ENCODE data around the gene GEMIN4. TPM values are rescaled to one million over a fixed set of nuclear protein-coding genes. Genes with fewer than 3 reads are reported as not detected.
"Not testable (repeated sequence)": the region's sequence is repeated elsewhere in the genome, so short reads cannot be mapped to it uniquely, and the experiment has no call there.

GEMIN4 gene
- total and polyA plus RNA-seq, 4 donors: 8.1 to 15.8 (median 14.5) TPM

GRCh38 chr17:794876-795275 is 42.8 kb upstream of the GEMIN4 start:
- no peaks in the 10 kb centered on the region for H3K27me3 ChIP-seq (ENCODE audit: control insufficient read depth, insufficient read depth, low read length)
- no peaks in the 10 kb centered on the region for H3K9me3 ChIP-seq (ENCODE audit: control insufficient read depth, insufficient read depth, low read length)
- peaks cover 27% of the 10 kb centered on the region for H3K4me1 ChIP-seq (ENCODE audit: control insufficient read depth, insufficient read depth, low read length)
- peak overlapping the region; percentile 49 for H3K27ac ChIP-seq (ENCODE audit: low read depth, low read length)
- 6% methylated on average over 12 of the region's 18 CpGs for WGBS (ENCODE audit: insufficient coverage)
- H3K4me3 ChIP-seq (ENCODE audit: low read depth, low read length): peak overlapping the region; percentile 14
- peak; percentile 63 to 98 (median 84) for DNase-seq (ENCODE audit: low read depth in 4 of 6, low spot score in 6 of 6)
- peaks cover 64% of the 10 kb centered on the region for H3K36me3 ChIP-seq (ENCODE audit: control insufficient read depth, insufficient read depth, low read length)

DNA sequence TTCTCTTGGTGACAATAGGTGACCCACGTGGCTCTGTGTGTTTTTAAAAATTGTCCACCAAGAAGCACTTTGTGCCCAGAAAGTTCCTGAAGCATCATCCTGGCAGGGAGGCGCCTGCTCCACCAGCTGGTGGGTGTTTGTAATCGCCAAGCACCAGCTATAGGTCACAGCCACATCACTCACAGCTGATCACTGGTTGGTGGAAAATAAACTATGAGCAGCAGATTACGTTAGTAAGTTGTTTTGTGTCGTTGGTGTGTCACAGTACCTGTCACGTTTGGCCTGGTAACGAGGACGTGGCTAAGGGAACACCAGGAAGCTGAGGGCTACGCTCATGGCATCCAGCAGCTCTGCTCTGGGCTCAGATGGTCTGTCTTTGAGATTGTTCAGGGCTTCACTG is 40.2 kb upstream of the GEMIN4 start:
- H3K27me3 ChIP-seq (ENCODE audit: control insufficient read depth, insufficient read depth, low read length): no peaks in the 10 kb centered on the region
- H3K27ac ChIP-seq (ENCODE audit: low read depth, low read length): no peak overlapping the region
- peaks cover 72% of the 10 kb centered on the region for H3K36me3 ChIP-seq (ENCODE audit: control insufficient read depth, insufficient read depth, low read length)
- DNase-seq (ENCODE audit: low read depth in 4 of 6, low spot score in 6 of 6): no peak
- H3K4me1 ChIP-seq (ENCODE audit: control insufficient read depth, insufficient read depth, low read length): peaks cover 24% of the 10 kb centered on the region
- 90% methylated on average over 7 of the region's 9 CpGs for WGBS (ENCODE audit: insufficient coverage)
- H3K4me3 ChIP-seq (ENCODE audit: low read depth, low read length): no peak overlapping the region
- H3K9me3 ChIP-seq (ENCODE audit: control insufficient read depth, insufficient read depth, low read length): no peaks in the 10 kb centered on the region

- H3K27me3 ChIP-seq (ENCODE audit: control insufficient read depth, insufficient read depth, low read length): no peaks in the 10 kb centered on the region
- no peaks in the 10 kb centered on the region for H3K9me3 ChIP-seq (ENCODE audit: control insufficient read depth, insufficient read depth, low read length)
- no peak for DNase-seq (ENCODE audit: low read depth in 4 of 6, low spot score in 6 of 6)
- H3K4me3 ChIP-seq (ENCODE audit: low read depth, low read length): no peak overlapping the region
- peaks cover 71% of the 10 kb centered on the region for H3K36me3 ChIP-seq (ENCODE audit: control insufficient read depth, insufficient read depth, low read length)
- peaks cover 24% of the 10 kb centered on the region for H3K4me1 ChIP-seq (ENCODE audit: control insufficient read depth, insufficient read depth, low read length)
- no peak overlapping the region for H3K27ac ChIP-seq (ENCODE audit: low read depth, low read length)
- WGBS (ENCODE audit: insufficient coverage): 92% methylated on average over 14 of the region's 19 CpGs
Observed at GRCh38 chr17:791829-792228, 39.8 kb upstream of the GEMIN4 start.

DNA sequence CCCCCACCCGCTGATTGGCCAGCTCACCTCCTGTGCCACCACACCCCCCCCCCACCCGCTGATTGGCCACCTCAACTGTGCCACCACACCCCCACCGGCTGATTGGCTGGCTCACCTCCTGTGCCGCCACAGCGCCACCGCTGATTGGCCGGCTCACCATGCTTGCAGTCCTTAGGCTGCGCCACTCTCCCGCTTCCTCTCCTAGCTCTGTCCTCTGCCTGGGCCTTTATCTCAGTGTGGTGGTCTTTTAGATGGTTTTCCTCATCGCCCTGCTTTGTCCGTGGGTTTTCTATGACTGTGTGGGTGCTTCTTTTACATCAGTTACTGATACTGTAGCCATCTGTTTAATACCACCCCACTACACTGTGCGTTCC is 38.8 kb upstream of the GEMIN4 start:
- H3K9me3 ChIP-seq (ENCODE audit: control insufficient read depth, insufficient read depth, low read length); H3K27ac ChIP-seq (ENCODE audit: low read depth, low read length); H3K27me3 ChIP-seq (ENCODE audit: control insufficient read depth, insufficient read depth, low read length): not testable (repeated sequence)
- Histone ChIP-seq H3K4me1 (ENCODE audit: control insufficient read depth, insufficient read depth, low read length) (peaks cover 24% of the 10 kb centered on the region), H3K4me3 (ENCODE audit: low read depth, low read length) (peak overlapping the region; percentile 16), H3K36me3 (ENCODE audit: control insufficient read depth, insufficient read depth, low read length) (peaks cover 66% of the 10 kb centered on the region)
- no CpG with 5 or more reads among the region's 12 CpGs for WGBS (ENCODE audit: insufficient coverage)
- DNase-seq (ENCODE audit: low read depth in 4 of 6, low spot score in 6 of 6): peak in 1 of 6 donors; percentile 86

DNA sequence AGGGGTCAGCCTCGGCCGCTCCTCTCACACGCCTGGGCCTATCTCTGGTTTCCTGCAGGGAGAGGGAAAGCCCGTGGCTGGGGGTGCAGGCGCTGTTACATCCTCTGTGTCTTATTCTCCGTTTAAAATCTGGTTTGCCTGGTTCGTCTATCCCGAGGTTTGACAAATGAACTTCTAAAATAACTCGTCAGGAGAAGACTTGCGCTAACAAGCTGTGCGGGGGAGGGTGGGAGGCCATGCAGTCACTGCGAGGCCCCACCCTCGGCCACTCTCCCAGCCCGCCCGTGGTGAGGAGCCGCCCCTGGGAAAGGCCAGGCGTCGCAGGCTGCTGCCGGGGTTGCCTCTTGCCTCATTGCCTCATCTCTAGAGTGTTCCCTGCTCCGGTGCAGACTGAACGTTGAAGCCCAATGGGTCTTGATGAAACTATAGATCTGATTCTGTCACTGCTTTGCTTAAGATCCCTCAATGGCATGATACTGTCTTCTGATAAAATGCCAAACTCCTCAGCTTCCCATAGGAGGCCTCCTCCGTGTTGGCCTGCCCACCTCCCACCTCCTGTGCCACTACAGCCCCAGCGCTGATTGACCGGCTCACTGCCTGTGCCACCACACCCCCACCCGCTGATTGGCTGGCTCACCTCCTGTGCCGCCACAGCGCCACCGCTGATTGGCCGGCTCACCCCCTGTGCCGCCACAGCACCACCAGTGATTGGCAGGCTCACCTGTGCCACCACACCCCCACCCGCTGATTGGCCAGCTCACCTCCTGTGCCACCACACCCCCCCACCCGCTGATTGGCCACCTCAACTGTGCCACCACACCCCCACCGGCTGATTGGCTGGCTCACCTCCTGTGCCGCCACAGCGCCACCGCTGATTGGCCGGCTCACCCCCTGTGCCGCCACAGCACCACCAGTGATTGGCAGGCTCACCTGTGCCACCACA is 38.1 kb upstream of the GEMIN4 start:
- Histone ChIP-seq H3K4me1 (ENCODE audit: control insufficient read depth, insufficient read depth, low read length) (peaks cover 18% of the 10 kb centered on the region), H3K36me3 (ENCODE audit: control insufficient read depth, insufficient read depth, low read length) (peaks cover 60% of the 10 kb centered on the region)
- H3K27ac ChIP-seq (ENCODE audit: low read depth, low read length); H3K4me3 ChIP-seq (ENCODE audit: low read depth, low read length); H3K27me3 ChIP-seq (ENCODE audit: control insufficient read depth, insufficient read depth, low read length); H3K9me3 ChIP-seq (ENCODE audit: control insufficient read depth, insufficient read depth, low read length): not testable (repeated sequence)
- DNase-seq (ENCODE audit: low read depth in 4 of 6, low spot score in 6 of 6): peak in 2 of 6 donors; percentile 56 to 92
- WGBS (ENCODE audit: insufficient coverage): 46% methylated on average over 29 of the region's 38 CpGs

GRCh38 chr17:789160-789840 is 37.2 kb upstream of the GEMIN4 start:
- Histone ChIP-seq H3K4me1 (ENCODE audit: control insufficient read depth, insufficient read depth, low read length) (peaks cover 11% of the 10 kb centered on the region), H3K27ac (ENCODE audit: low read depth, low read length) (no peak overlapping the region), H3K27me3 (ENCODE audit: control insufficient read depth, insufficient read depth, low read length) (no peaks in the 10 kb centered on the region), H3K36me3 (ENCODE audit: control insufficient read depth, insufficient read depth, low read length) (peaks cover 60% of the 10 kb centered on the region), H3K9me3 (ENCODE audit: control insufficient read depth, insufficient read depth, low read length) (no peaks in the 10 kb centered on the region), H3K4me3 (ENCODE audit: low read depth, low read length) (no peak overlapping the region)
- WGBS (ENCODE audit: insufficient coverage): 83% methylated on average over 2 of the region's 14 CpGs
- no peak for DNase-seq (ENCODE audit: low read depth in 4 of 6, low spot score in 6 of 6)

DNA sequence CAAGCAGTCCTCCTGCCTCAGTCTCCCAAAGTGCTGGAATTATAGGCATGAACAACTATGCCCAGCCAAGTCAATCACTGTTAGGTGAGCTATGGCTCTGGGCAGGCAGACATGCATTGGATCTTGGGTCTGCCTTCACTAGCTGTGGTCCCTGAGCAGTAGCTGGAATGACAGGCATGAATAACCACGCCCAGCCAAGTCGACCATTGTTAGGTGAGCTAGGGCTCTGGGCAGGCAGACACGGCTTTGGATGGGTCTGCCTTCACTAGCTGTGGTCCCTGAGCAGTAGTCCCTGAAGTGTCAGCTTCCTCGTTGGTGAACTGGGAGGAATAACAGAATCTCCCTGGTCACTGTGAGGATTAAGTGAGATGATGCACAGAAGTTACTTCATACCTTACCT is 36.5 kb upstream of the GEMIN4 start:
- 84% methylated on average over 3 of the region's 4 CpGs for WGBS (ENCODE audit: insufficient coverage)
- peaks cover 6% of the 10 kb centered on the region for H3K4me1 ChIP-seq (ENCODE audit: control insufficient read depth, insufficient read depth, low read length)
- DNase-seq (ENCODE audit: low read depth in 4 of 6, low spot score in 6 of 6): no peak
- H3K9me3 ChIP-seq (ENCODE audit: control insufficient read depth, insufficient read depth, low read length): no peaks in the 10 kb centered on the region
- H3K27ac ChIP-seq (ENCODE audit: low read depth, low read length): no peak overlapping the region
- H3K36me3 ChIP-seq (ENCODE audit: control insufficient read depth, insufficient read depth, low read length): peaks cover 55% of the 10 kb centered on the region
- H3K4me3 ChIP-seq (ENCODE audit: low read depth, low read length): no peak overlapping the region
- H3K27me3 ChIP-seq (ENCODE audit: control insufficient read depth, insufficient read depth, low read length): no peaks in the 10 kb centered on the region

DNA sequence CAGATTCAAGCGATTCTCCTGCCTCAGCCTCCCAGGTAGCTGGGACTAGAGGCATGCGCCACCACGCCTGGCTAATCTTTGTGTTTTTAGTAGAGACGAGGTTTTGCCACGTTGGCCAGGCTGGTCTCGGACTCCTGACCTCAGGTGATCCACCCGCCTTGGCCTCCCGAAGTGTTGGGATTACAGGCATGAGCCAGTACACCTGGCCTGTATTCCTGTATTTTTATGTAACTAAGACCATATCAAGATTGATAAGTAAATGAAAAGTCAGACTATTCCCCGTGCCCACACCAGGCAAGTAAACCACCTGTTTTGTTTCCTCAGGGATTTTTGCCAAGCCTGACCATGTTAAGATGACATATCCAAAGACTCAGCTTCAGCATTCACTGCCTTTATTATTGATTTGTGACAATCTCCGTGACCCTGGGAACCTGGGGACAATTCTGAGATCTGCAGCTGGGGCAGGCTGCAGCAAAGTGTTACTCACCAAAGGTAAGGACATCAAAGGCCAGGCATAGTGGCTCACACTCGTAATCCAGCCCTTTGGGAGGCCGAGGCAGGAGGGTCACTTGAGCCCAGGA is 35.7 kb upstream of the GEMIN4 start:
- Histone ChIP-seq H3K27me3 (ENCODE audit: control insufficient read depth, insufficient read depth, low read length) (no peaks in the 10 kb centered on the region), H3K4me3 (ENCODE audit: low read depth, low read length) (no peak overlapping the region), H3K27ac (ENCODE audit: low read depth, low read length) (no peak overlapping the region), H3K9me3 (ENCODE audit: control insufficient read depth, insufficient read depth, low read length) (no peaks in the 10 kb centered on the region), H3K4me1 (ENCODE audit: control insufficient read depth, insufficient read depth, low read length) (peaks cover 11% of the 10 kb centered on the region), H3K36me3 (ENCODE audit: control insufficient read depth, insufficient read depth, low read length) (peaks cover 46% of the 10 kb centered on the region)
- DNase-seq (ENCODE audit: low read depth in 4 of 6, low spot score in 6 of 6): no peak
- 100% methylated on average over 4 of the region's 12 CpGs for WGBS (ENCODE audit: insufficient coverage)

- not testable (repeated sequence) for DNase-seq (ENCODE audit: low read depth in 4 of 6, low spot score in 6 of 6); H3K27me3 ChIP-seq (ENCODE audit: control insufficient read depth, insufficient read depth, low read length); H3K4me3 ChIP-seq (ENCODE audit: low read depth, low read length); H3K27ac ChIP-seq (ENCODE audit: low read depth, low read length); H3K9me3 ChIP-seq (ENCODE audit: control insufficient read depth, insufficient read depth, low read length)
- peaks cover 18% of the 10 kb centered on the region for H3K4me1 ChIP-seq (ENCODE audit: control insufficient read depth, insufficient read depth, low read length)
- whole genome bisulfite sequencing (ENCODE audit: insufficient coverage): 100% methylated on average over 2 of the region's 7 CpGs
- H3K36me3 ChIP-seq (ENCODE audit: control insufficient read depth, insufficient read depth, low read length): peaks cover 33% of the 10 kb centered on the region
Observed at GRCh38 chr17:785901-786300, 33.8 kb upstream of the GEMIN4 start.
